Measurements from ENCODE around the gene ADAMTSL4. TPM values are rescaled to one million over a fixed set of nuclear protein-coding genes. Genes with fewer than 3 reads are reported as not detected.

The ADAMTSL4 gene
- total RNA-seq (ENCODE audit: insufficient read depth, low replicate concordance) = 23.4 TPM

DNA sequence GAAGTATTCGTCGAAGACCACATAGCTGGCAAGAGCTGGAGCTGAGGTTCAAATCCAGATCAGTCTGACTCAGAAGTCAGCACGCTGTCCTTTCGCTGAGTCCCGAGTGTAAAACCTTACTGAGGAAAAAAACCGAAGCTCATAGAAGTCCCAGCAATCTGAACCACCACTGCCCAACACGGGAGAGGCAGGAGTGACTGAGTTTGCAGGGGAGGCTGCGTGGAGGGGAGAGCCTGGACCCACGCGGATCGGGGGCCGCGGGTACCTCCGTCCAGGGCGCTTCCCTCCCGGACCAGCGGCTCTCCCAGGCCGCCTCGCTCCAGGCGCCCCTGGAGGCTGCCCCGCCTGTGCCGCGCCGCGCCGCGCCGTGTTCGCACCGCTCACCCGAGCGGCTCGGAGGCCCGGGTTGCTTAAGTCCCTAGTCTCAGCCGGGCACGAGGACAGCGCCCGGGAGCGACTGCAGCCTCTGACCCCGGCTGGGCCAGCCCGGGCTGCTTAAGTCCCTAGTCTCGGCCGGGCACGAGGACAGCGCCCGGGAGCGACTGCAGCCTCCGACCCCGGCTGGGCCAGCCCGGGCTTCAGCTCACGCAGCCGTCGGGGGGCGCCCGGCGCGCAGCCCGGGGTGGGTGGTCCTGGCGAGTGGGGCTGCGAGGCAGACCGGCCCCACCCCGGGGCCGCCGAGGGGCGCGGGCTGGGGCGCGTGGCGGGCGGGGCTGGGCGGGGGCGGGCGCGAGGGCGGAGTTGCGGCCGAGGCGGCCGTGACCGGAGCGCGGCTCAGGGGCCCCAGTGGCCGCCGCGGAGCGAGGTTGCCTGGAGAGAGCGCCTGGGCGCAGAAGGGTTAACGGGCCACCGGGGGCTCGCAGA lies at the start of gene ADAMTSL4:
Gene ADAMTSL4 (plus strand): TSS at position 777 of the 864 bp plus-strand sequence. CDS start 2,881 bp downstream, outside the sequence.
- peak; percentile 78 for DNase-seq (ENCODE audit: low spot score)

DNA sequence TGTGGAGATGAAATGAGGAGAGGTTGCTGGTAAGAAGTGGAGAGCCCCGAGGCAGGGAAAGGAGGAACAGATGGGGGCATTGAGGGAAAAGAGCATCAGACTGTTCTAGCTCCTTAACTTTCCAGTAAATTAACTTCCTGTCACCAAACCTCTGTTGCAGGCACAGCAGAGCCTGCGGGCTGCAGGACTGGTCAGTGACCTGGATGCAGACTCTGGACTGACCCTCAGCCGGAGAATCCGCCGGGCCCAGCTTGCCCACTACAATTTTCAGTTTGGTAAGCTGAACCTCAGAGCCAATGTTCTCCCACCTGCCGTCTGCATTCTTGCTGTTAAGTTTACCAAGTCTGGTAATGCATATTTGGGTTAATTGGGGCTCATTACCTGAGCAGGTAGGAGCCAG lies 43.8 kb upstream of the ADAMTSL4 start:
- no peak for DNase-seq (ENCODE audit: low spot score)

DNA sequence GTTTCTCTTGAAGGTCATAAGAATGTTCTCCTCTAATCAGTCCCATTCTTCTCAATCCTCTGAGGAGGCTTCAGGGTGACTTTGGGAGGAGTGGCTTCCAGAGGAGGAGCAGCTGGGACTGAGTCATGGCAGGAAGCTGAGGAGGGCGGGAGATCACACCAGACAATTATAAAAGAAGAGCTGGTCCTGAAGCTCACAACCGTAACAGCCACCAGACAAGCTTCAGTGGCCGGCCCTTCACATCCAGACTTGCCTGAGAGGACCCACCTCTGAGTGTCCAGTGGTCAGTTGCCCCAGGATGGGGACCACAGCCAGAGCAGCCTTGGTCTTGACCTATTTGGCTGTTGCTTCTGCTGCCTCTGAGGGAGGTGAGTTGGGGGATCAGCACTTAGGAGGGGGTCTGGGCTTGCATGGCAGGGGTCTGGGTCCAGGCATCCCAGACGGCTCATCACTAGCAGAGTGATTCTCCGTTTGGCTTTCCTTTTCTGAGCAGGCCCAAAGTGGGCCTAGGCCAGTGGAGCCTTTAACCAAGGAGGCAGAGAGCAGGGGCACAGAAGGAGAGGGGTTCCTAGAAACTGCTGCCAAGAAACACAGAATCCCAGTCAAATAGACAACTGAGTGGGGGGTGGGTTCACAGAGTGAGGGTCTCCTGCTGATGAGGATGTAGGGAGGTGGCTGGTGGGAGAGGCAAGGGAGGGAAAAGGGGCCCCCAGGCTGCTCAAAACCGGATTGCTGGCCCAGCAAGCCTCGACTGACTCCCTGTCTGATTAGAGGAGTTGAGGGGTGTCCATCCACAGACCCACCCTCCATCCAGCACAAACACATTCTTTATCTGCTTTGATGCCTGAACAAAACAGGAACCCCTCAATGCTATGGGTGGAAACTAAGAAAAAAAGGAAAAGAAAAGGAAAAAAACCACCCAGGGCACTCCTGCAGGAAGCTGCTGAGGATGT lies 41.0 kb upstream of the ADAMTSL4 start, which contains the start of gene ECM1:
Gene ECM1 (plus strand): TSS at position 198 of the 953 bp plus-strand sequence. CDS start 101 bp downstream, at position 299.
- peak; percentile 78 for DNase-seq (ENCODE audit: low spot score)

DNA sequence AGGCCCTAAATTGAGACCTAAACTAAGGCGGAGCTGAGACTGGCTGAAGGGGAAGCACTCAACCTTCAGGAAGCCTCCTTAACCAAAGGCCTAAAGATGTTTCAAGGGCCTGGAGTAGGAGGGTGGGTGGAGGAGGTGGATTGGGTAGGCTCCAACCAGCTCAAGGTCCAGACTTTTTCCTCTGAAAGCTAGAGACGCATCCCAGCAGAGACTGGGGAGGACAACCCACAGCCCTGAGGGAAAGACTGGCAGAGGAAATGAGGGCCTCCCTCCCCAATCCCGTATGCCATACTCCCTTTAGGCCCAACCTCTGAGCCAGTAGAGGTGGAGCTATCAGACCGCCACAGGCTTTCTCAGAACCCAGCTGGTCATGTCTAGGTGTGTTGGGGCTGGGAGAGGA lies 40.2 kb upstream of the ADAMTSL4 start:
- DNase-seq (ENCODE audit: low spot score) = no peak

DNA sequence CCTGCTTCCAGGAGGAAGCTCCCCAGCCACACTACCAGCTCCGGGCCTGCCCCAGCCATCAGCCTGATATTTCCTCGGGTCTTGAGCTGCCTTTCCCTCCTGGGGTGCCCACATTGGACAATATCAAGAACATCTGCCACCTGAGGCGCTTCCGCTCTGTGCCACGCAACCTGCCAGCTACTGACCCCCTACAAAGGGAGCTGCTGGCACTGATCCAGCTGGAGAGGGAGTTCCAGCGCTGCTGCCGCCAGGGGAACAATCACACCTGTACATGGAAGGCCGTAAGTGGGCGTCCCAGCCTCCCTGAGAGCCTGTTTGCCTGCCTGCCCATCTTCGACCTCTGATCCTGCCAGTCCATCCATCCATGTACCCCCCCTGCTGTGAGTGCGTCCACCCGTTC lies 37.7 kb upstream of the ADAMTSL4 start:
- no peak for DNase-seq (ENCODE audit: low spot score)

DNA sequence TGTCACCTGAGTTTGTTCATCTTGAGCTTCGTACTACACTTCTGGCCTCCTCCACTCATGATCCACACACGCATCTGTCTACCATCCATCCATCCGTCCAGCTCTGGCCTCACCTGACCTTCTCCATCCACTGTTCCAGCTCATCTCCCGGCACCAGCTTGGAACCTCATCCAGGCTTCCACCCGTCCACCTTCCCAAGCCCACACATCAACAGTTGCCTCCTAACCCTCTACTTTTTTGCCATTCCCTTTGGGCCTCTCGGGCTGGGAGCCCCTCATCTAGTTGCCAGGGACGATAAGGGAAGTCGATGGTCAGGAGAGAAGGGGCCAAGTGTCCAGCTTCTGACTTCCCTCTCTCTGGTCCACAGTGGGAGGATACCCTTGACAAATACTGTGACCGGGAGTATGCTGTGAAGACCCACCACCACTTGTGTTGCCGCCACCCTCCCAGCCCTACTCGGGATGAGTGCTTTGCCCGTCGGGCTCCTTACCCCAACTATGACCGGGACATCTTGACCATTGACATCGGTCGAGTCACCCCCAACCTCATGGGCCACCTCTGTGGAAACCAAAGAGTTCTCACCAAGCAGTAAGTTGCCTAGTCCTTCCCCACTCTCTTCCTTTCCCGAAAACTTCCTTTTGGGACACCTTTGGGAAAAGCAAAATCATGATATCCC lies 37.1 kb upstream of the ADAMTSL4 start:
- no peak for DNase-seq (ENCODE audit: low spot score)

DNA sequence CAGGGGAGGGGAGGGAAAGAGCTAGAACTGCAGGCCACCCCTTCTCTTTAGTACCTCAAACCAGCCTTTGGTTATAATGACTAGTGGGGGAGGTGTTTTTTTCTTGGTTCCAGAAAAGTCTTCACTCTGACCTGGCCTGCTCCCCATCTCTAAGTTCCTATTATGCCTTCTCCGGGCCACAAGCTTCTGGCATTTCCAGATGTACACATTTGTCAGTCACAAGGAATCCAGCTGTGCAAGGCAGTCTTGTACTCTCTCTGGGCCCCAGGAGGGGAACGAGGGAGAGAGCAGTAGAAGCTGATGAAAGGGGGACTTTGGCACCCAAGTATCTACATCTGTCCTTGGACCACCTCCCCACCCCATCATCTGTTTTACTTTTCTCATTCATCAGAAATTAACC lies 36.4 kb upstream of the ADAMTSL4 start:
- DNase-seq (ENCODE audit: low spot score) = peak; percentile 46

DNA sequence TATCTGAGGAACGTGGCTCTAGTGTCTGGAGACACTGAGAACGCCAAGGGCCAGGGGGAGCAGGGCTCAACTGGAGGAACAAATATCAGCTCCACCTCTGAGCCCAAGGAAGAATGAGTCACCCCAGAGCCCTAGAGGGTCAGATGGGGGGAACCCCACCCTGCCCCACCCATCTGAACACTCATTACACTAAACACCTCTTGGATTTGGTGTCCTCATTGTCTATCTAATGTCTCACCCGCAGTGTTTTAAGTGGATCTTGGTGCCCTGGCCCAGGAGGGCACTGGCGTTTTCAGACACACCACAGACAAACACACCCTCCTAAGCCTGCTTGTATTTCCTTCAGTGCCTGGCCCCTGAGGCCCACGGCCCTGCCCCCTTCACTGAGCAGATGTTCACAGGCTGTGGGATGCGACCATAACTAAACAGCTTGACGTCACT lies 35.8 kb upstream of the ADAMTSL4 start:
- DNase-seq (ENCODE audit: low spot score) = peak; percentile 48

DNA sequence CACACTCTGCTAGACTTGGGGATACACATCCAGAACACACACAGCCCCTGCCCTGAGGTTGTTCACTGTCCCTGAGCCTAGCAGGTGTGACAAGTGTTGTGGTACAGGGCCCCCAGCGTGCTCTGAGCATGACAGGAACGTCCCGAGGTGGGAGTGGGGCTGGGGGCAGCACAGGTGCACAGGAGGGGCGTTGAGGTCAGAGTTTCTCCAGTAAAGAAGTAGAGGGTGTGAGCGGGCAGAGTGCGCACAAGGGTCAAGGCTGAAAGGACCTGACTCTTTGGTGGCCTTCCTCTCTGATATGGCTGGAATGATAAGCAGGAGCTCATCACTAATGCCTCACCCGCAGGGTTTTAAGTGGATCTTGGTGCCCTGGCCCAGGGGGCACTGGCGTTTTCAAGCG lies 34.9 kb upstream of the ADAMTSL4 start:
- no peak for DNase-seq (ENCODE audit: low spot score)

DNA sequence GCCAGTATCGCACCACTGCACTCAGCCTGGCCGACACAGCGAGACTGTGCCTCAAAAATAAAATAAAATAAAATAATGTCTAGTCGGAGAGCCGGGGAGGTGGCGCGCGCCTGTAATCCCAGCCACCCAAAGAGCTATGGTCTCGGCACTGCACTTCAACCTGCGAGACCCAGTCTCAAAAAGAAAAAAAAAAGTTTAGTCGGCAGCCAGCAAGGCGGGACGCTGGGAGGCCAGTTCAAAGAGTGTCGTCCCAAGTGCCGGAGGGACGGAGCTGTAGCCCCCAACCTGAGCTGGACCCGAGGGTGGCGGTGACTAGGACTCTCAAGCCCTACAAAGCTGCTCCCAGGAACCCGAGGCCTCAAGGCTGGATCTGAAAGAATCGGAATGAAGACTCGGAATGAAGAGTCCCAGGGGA lies 34.3 kb upstream of the ADAMTSL4 start:
- no peak for DNase-seq (ENCODE audit: low spot score)

DNA sequence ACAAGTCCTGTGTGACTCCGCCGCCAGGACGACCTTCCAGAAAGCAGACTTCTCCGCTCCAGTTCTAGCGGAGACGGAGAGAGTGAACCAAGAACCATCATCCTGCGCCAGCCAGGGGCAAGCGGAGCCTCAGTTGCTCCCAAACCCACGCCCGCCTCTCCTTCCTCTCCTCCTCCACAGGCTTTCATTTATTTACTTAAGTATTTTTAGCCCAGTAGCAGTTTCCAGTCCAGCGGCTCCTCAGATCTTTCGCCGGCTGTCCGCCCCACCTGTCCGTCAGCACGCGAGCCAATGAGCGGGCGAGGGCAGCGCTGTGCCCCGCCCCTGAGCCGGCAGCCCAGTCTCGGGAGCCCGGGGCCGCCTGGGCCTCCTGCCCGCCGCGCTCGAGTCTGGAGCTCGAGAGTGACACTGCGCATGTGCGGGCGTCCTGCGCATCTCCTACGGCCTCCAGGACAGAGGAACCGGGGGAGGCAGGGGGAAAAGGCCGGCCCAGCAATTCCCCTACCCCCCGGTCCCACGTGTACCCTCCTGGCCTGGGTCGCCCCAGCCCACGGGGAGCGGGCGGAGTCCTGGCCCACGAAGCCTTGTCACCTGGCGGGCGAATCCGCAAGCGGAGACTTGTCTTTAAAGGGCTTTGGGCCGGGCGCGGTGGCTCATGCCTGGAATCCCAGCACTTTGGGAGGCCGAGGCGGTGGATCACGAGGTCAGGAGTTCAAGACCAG lies 33.7 kb upstream of the ADAMTSL4 start, which contains the start of gene FALEC:
Gene FALEC (plus strand): TSS at position 425 of the 722 bp plus-strand sequence.
- peak; percentile 99 for DNase-seq (ENCODE audit: low spot score)

DNA sequence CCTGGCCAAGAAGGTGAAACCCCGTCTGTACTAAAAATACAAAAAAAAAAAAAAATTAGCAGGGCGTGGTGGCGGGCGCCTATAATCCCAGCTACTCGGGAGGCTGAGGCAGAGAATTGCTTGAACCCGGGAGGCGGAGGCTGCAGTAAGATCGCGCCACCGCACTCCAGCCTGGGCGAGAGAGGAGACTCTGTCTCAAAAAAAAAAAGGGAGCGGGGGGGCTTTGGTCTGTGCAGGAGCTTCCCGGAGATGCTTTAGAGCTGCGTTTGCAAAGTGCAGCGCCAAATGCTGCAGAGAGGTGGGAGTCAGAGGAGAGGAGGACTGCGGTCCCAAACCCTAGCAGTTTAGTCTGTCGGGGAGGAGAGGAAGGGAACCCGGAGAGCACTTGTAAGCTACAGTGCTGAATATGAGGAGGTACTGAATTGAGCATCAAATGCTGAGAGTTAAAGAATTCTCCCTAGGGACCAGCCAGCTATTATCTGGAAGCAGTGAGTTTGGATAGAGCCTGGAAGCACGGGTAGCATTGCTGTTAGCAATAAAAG lies 33.1 kb upstream of the ADAMTSL4 start:
- peak; percentile 22 for DNase-seq (ENCODE audit: low spot score)

DNA sequence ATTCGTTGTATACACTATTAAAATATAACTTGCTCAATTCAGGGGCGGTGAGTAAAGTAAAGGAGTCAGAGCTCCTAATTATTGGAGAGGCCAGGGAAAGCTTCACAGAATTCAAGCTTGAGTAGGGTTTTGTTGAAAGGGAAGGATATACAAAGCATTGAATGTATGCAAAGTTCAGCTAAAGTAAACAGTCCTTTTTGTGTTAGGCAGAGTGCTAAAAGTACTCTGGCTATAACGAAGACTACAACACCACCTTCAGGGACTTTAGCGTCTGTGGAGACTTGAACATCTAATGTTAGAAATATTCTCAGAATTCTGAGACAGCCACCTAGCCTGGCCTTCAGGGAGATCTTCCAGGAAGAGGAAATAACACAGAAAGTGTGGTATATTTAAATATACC lies 32.6 kb upstream of the ADAMTSL4 start:
- no peak for DNase-seq (ENCODE audit: low spot score)

DNA sequence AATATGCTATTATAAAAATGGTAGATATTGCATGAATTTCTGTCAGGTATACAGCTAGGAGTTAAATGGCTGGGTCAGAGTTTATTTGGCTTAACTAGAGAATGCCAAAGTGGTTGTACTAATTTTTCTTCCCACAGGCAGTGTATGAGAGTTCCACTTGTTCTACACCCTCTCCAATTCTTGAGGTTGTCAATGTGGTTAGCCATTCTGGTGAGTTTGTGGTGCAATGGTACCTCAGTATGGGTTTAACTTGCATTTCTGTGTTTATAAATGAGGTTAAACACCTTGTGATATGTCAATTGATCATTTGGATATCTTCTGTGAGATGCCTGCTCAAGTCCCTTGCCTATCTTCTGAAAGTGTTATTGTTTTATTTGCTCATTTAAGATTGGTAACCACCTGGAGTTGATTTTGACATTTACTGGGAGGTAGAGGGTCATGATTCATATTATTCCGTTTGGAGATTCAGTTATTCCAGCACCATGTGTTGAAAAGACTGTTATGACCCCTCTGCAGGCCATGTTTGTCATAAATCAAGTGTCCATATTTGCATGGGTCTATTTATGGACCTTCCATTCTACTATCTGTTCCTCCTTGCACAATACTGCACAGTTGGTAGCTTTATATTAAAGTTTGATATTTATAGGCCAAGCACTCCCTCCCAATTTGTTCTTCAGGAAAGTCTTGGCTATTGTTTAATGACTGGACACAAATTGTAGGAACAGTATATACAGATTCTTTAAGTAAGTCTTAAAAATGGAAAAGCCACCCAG lies 27.8 kb upstream of the ADAMTSL4 start:
- no peak for DNase-seq (ENCODE audit: low spot score)

DNA sequence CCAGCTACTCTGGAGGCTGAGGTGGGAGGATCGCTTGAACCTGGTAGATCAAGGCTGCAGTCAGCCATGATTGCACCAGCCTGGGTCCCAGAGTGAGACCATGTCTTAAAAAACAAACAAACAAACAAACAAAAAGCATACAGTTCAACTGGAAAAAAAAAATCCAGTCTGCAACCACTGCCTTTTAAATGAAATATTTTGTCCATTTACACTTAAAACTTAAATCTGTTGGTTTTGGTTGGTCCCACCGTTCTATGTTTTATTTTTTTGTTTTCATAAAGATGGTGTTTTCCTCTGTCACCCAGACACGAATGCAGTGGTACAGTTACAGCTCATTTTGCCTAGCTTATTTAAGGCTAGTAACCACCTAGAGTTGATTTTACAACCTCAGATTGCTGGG lies 23.9 kb upstream of the ADAMTSL4 start:
- DNase-seq (ENCODE audit: low spot score) = no peak

DNA sequence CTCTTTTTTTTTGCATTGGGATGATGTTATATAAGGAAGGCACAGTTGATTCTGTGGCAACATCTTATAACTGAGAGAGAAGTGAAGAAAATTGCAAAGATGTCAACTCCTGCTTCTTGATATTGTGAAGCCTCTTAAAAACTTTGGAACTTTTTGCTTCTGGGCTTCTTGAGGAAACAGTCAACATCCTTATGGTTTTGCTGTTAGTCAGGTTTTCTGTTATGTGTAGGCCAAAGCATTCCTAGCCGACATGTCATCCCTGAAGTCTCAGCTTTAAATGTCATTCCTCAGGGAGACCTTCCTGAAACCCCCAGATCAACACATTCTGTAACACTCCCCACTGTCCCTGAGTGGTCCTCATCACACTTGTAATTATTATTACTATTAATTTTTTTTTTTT lies 21.0 kb upstream of the ADAMTSL4 start:
- DNase-seq (ENCODE audit: low spot score) = no peak

DNA sequence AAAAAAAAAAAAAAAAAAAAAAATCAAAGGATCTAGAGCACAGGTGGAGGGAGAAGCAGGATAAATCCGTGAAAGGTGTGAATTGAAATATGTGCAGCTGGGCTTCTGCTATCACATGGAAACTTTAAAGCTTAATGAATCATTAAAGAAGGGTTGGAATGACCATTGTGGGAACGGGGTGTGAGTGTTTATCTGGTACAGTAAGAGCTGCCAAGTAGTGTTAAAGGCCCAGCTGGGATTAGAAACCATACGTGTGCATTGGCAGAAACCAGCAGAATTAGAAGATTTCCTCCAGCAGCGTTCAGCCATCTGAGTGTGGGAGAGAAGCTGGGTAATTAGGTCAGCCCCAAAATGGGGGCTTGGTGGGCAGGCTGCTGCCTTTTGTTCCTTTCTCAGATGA lies 20.2 kb upstream of the ADAMTSL4 start:
- peak; percentile 33 for DNase-seq (ENCODE audit: low spot score)

DNA sequence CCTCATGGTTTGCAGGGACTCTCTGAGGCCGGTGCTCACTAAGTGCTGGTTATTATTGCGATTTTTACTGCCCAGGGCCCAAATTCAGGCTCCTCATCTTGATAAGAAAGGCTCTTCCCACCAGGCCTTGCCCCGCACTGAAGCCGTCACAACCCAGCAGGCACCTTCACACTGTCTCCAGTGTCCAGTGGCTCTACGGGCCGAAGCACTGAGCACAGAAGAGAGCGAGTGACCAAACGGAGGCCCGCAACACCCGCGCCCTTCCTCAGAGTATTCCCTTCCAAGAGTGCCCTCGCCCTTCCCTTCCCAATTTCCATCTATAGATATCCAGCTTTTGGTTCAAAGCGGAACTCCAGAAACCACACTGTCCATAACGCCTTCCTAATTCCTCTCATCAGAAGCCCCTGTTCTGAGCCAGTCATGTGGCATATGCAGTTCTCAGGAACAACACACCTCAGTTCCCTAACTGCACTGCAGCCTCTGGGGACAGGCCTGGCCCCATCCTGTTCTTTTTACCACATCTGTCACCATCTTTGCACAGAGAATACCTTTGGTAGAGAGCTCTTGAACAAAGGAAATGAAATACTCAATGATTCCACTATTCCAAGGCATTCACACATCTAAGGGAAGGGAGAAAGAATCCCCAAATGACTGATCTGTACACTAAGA lies 18.6 kb upstream of the ADAMTSL4 start:
- no peak for DNase-seq (ENCODE audit: low spot score)

DNA sequence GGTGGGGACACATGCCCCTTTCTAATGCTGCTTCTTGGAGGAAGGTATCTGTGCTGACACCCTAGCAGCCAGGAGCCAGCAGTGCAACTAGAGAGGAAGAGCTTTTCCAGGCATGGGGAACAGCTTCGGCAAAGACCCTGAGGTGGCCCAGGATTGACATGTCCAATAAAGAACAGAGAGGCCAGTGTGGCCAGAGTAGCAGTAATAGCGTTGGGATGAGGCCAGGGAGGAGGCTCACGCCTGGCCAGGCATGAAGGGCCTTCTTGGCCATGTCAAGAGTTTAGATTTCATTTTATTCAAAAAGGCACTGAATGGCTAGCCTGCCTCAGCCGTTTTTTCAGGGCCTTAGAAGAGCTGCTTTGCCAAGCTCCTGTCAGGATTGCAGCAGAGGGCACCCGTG lies 16.3 kb upstream of the ADAMTSL4 start:
- DNase-seq (ENCODE audit: low spot score) = no peak
